Middle frontal gyrus (tissue), 1 donor: ENCODE results near the gene CLNK.

Experiments used
- DNase-seq: peaks from one replicate; pipeline ENCODE4 v3.0.0-alpha.2; 2015; ENCODE audit warnings: low spot score; ENCODE audit errors: extremely low spot score

Gene CLNK

DNA sequence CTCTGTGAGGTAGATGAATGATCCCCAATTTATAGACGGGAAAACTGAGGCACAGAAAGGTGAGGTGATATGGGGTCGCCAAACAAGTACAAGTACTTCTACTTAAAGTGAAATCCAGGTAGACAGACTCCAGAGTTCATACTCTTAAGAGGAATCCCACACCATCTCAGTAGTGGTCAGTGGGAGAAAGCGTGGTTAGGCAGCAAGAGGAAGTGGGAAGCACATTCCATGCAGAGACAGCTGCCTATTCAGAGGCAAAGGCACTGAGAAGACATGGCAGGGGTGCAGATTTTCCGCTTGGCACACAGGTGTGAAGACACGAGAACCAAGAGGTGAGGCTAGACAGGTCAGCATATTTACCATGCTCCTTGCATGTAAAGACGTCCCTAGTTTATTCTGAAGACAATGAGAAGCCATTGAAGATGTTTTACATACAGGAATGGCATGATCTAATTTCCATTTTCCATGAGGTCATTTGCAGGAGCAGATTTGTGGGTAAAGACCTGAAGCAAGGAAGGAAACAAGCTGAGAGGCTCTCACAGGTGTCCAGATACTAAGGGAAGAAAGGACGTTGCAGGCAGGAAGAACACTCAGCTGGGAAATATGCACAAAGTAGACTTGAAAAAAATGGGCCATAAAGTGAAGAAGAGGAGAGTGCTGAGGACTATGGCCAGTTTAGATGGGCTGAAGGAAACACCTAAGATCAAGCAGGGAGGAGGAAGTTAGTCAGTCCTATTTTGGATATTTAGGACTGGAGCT lies 17.3 kb upstream of the CLNK start:
- DNase-seq, result no peak

DNA sequence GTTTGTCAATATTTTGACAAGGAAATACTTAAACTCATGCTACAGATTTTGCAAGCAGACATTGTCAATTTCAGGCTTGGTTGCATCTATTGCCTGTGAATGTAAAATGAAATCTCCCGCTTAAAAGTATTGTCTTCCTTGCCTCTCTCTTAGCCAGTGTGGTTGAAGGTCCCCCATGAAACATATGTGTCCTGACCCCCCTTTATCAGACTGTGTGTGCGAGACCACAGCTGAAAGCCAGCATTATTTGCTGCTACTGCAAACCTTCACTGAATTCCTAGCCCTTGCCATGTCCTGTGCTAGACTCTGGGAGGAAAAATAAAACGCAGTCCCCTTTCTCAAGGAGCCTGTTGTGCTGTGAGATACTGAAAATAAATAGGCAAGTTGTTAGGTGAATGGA lies 16.6 kb upstream of the CLNK start:
- DNase-seq, result no peak

DNA sequence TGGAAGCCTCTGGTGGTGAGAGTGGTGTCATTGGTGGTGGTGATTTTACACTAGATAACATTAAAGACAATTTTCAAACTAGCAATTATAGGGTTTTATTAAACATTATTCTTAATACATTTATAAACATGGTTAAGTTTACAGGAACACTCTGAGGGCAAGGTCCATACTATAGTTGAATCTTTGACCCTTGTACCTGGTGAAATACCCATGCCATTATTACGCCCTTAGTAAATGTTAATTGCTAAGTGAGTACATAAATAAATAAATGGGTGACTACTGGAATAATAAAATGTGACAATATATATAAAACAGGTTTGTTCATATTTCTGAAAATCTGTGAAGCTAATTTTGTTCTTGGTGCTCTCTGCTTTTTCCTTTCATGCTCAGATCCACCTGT lies 13.6 kb upstream of the CLNK start:
- DNase-seq, result no peak

DNA sequence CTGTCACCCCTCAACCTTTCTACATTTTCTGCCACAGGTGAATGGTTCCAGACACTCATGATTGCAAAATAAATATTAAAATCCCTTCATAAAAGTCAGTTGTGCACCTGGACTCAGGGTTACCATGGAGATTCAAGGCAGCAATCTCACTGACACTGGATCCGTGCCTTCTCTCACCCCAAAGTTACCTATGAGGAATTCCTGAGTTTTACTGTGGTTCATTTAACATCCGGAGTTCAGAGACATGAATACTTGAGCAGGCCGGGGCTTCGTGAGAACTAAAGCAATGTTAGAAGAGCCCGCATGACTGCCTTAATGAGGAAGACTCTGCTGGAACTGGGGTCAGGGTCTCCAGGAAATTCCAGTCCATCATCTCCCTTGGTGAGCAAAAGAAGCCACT lies 12.5 kb upstream of the CLNK start:
- no peak for DNase-seq

DNA sequence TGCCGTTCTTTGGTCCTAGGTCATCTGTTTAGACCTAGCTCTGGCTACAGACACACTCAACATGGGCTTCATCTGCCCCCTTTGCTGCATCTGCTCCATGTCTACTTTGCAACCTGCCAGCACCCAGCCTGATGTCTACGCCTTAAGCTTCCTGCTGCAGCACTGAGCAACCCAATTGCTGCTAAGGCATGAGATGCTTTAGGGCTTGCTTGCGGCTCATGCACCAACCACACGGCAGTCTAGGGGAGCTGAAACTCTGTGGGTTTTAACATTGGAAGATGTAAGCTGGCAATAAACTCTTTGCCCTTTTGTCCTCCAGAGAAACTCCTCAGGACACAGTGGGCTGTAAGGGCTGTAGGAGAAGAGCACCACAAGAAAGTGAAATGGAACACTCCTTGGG lies 11.7 kb upstream of the CLNK start:
- no peak for DNase-seq

DNA sequence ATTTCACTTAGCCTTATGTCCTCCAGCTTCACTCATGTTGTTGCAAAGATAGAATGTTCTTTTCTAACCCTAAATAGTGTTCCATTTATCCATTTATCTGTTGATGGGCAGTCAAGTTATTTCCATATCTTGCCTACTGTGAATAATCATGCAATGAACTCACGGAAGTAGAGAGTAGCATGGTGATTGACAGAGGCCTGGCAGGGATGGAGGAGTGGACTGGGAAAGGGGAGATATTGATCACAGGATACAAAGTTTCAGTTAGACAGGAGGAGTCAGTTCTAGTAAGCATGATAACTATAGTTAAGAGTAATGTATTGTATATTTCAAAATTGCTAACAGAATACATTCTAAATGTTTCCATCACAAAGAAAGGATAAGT lies 10.3 kb upstream of the CLNK start:
- no peak for DNase-seq

DNA sequence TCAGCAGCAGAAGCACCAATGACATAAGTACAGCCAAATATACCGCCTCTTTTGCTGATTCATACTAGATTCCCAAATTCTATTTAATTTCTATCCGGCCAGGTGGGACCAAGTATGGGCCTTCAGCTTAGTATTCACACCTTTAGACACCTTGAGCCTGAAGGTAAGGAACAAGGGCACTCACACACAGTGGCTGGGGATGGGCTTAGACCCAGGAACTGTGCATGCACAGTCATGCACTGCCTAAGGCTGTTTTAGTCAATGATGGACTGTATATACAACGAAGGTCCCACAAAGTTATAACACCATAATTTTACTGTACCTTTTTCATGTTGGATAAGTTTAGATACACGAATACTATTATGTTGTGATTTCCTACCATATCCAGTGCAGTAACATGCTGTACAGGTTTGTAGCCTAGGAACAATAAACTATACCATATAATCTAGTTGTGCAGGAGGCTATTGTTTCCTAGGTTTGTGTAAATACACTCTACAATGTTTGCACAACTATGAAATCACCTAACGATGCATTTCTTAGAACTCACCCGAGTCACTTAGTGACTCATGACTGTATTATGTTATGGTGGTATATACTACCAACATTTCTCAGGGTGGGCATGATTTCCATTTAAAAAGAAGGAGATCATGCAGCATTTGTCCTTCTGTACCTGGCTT lies 9.7 kb upstream of the CLNK start:
- DNase-seq, result no peak

DNA sequence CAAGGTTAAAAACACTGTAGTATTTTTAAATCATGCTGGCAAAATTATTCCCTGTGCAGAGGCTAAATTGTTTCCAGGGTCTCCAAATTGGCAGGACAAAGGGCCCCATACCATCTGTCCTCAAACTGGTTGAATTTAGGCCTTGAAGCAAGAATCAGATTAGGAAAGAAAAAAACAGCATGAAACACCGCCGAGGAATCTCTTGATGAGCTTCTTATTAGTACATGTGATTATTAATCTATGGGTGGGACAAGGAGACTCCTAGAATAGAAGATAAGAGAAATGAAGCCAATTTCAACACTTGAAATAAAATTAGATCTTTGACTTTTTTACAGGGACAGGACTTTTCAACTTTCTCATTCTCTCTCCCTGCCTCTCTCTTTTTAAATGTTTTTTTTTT lies 7.1 kb upstream of the CLNK start:
- DNase-seq, result no peak

DNA sequence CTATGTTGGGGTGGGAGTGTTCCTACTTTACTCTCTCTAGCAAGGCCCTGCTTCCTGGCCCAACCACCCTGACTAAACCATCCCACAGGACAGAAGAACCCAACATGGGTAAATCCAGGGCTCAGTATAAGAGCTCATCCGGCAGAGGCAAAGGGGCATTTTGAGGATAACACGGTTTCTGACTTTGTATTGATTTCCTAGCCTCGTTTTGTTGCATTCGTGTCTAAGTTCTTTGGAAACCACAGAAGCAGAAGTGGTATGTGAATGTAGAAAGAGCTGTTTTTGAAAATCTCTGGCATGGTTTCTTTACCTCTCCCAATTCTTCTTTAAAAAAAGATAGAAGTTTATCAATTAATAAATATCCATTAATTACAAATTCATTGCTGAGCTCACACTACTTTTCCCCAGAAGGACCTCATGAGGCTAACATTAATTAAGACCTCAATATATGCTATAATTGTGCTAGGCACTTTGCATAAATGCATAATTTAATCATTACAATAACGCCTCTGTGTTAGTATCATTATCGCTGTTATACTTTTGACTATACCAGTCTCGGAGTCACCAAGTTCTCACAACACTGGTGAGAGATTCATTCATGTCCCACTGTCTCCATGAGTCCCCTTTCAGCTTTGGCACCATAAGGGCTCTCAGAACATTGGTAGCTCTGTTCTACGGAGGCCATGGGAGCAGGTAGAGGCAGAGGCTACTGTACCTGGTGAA lies 5.8 kb upstream of the CLNK start:
- DNase-seq, result no peak

DNA sequence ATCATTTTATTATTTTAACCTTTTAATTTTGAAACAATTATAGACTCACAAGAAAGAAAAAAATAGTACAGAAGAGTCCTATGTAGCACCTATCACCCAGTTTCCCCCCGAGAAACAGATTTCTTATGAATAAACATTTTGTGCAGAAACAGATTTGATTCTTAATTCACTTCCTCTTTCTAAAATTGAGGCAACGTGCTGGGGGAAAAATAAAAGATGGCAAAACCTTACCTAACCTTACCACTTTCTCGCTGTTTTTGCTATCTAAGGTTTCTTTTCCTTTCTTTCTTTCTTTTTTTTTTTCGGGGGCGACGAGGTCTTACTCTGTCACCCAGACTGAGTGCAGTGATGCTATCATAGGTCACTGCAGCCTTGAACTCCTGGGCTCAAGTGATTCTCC lies 4.3 kb upstream of the CLNK start:
- DNase-seq, result no peak

DNA sequence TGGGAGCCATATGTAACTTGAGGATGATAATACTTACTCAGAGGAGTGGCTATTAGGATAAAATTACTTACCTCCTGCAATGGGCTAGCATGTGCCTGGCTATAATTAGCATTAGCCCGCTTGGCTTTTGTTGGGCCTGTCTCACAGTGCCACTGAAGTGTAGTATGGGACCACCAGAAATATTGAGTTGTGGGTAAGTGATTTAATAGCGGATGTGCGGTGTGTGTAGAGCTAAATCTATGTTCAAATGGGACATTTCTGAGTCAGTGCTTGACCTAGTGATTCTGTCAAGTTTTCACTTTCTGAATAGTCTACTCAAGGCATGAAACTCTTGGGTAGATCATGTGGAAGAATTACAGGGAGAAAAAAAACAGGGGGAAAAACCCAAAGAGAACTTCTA lies 3.5 kb upstream of the CLNK start:
- DNase-seq, result no peak

DNA sequence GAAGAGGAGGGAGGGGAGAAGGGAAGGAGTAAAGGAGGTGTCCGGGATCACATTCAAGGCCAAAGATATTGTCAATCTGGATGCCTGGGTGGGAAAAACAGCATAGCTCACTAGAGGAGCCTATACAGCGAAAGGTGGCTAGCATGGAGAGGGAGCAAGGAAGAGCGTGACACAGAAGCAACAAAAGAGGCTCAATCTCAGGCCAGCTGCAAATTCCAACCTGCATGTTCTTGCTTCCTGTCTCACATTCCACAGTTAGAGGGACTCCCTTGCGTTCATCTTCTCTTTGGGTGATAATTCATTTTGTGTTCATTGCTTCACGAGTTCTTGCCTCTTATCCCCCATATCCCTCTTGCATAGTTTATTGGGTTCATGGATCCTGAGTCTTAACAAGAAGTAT lies 3.0 kb upstream of the CLNK start:
- no peak for DNase-seq

DNA sequence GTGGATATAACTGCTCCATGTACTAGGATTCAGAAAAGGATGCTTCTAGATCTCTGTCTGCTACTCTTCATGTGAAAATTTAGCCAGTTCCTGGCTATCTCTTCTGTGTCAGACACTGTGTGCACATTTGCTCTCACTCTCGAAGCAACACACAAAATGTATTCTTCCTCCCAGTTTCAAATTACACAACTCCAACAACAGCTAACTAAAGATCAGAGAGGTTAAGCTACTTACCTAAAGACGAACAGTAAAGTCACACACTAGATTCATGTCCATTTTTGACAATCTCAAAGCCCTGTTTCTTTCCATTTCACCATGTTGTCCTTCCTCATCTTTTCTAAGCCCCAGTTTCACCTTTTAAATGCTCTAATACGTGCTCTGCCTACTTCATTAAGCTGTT lies 2.2 kb downstream of the CLNK start:
- no peak for DNase-seq

DNA sequence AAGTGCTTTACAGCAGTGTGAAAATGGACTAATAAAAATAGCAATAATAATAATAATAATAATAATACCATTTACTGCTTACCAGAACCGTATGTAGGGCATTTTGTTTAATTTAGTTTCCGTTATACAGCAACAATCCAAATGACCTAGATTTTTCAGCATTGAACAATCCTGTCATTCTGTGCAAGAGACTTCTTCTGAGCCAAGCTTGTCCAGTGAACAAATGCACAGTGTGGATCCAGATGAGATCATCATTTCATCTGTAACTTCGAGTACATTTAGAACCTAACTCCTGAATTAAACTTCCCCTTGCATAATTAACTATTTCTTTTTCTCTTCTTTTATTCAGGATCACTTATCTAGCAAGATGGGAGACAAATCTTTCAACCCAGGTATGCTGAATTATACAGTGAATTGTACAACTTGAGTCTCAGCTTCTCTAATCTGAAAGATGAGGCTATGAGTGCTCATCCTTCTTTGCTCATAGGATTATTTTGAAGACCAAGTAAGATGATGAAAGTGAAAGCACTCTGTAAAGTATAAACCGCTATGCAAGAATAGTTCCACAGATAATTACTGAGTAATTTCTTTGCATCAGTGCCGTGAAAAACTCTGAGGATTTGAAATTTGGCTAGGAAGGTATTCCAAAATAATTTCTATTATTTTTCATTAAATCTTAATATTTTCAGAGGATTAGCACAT lies 6.6 kb downstream of the CLNK start:
- no peak for DNase-seq

DNA sequence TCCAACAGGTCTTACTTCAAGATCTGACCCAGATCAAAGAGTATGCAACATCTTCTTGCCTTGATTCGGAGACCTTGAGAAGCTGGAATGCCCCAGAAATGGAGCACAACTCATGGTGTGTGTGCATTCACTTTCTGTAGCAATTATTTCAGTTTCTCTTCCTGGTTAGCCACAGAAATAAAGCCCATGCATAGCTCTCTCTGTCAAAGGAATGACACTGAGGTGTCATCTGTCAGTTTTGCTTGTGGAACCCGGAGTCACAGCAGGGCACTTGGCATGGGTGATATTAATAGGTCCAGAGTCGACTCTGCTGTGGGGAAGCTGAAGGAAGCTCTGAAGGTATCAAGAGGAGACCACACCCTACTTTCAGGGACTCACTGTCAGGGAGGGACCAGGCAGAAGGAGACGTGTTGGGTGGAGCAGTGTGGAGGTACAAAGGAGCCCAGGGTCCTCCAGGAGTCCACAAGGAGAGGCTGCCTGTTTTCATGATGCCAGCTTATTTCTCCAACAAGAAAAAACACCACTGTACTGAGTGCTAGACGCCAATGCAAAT lies 10.7 kb downstream of the CLNK start:
- no peak for DNase-seq

DNA sequence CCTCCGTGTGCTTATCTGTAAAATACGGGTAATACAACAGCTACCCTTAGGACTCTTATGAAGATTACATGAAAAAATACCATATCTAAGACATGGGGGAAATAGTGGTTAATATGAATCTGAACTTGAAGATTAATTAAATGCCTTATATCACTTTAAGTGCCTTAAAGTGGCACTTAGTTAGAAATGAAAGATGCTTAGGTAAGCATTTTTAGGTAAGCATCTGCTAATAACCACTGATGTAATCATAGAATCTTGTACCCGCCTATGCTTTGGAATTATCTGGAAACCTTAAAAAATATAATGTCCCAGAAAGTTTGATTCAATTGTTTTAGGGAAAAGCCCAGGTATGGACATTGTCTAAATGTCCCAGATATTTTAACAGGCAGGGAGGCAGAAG lies 12.2 kb downstream of the CLNK start:
- no peak for DNase-seq

DNA sequence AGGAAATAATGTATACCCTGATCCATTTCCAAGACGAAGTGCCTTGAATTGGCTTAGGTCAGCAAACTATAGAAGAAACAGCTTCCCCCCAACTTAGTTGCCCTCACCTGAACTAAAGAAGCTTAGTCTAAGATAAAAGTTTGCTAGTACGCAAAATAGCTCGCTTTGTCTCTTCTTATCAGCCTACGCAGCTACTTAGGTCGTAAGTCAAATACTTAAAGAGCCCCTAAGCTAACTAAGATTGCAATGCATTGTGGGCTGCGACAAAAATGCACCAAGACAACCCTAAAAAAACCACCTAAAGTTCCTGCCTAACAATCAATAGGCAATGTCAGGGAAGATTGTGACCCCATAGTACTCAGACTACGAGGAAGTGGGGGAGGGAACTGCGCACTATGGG lies 12.8 kb downstream of the CLNK start:
- no peak for DNase-seq

DNA sequence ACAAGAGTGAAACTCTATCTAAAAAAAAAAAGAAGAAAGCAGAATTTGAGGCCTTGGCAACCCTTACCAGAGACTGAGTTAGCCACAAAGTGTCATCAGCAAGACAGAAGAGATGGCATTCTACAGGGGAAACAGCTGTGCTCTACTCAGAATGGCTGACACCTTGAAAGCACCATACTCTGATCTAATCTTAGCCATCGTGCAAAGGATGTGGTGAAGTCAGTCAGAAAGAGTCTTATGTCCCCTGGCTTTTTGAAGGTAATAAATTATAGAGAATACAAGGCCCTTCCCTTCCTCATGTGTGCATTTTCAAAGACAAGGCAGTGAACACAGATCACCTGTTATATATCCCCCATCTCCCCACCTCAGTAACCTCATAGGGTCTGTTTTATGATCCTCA lies 13.2 kb downstream of the CLNK start:
- no peak for DNase-seq

DNA sequence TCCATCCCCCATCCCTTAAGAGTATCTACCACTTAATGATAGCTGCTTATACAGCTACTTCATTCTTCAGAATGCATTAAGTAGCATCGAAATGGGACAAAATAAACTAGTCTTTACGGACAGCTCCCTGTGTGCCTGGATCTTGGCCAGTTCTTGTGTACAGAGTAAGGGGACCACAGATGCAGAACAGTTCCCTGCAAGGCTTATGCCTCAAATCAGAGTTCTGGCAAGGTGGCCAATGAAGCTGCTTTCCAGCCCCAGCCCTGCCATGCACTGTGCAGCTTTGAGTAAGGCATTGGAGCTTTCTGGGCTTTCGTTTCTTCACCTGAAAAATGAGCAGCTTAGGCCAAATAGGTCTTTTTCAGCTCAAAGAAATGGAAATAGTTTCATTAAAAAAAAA lies 14.2 kb downstream of the CLNK start:
- DNase-seq, result no peak

DNA sequence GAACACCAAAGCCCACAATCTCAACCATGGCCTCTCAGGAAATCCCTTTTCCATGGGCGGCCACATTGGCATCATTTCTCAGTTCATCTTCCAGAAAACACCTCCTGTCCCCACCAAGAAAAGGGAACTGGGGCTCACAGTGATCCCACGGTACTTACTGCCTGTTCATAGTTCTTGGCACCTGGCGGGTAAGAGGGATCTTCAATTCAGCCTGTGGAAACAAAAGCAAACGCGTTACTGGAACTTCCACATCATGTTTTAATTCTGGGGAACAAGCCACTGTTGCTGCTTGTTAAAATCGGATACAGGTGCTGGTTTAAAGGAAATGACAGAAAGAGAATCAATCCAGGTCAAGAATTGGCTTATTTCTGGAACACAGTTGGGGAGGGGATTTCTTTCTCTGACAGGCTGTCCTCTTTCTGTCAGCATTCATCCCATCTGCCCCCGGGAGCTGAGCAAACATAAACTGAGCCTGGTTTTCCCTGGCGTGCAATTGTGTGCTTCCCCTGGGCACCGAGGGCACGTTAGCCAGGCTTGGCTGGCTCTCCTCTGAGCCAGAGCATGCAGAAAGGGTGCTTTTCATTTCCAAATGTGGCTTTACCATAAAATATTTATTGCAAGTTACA lies 16.8 kb downstream of the CLNK start:
- no peak for DNase-seq

DNA sequence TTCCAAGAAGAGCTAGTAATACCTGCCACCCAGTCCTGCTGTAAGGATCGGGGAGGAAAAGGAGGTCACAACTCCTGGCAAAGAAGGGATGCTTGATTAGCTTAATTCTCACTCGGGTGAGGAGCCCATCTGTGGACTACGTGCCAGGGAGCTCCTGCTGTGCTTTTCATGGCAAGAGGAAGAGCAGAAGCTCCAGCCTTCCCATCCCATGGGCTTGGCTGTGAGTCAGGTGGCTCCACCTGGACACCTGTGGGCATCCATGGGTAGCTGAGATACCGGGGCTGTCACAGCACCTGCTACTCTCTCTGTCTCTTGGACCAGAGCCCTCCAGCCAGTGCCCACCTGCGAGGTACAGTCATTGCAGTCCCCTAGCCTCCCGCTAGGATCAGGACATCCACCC lies 18.0 kb downstream of the CLNK start:
- no peak for DNase-seq
